IPS-20b (cell line): ENCODE data around the gene CACNB2.

Source experiments
- H3K27ac ChIP-seq: one replicate; pipeline ENCODE4 v1.5.1; 2013; ENCODE audit warnings: low read length
- H3K27me3 ChIP-seq: 2 replicates; pipeline ENCODE4 v1.6.1; 2013; ENCODE audit warnings: mild to moderate bottlenecking, low read length, inconsistent platforms; ENCODE audit not compliant: insufficient read depth
- H3K36me3 ChIP-seq: 2 replicates; pipeline ENCODE4 v1.6.1; 2013; ENCODE audit warnings: low read depth, mild to moderate bottlenecking, inconsistent platforms, low read length, moderate library complexity; ENCODE audit not compliant: insufficient read depth
- H3K4me1 ChIP-seq: 2 replicates; pipeline ENCODE4 v1.6.1; 2013; ENCODE audit warnings: mild to moderate bottlenecking, control low read depth, inconsistent platforms, low read length, moderate library complexity; ENCODE audit not compliant: insufficient read depth
- H3K4me3 ChIP-seq: 2 replicates; pipeline ENCODE4 v1.5.1; 2013; ENCODE audit warnings: mild to moderate bottlenecking, low read length, inconsistent platforms
- H3K9ac ChIP-seq: 2 replicates; pipeline ENCODE4 v1.6.1; 2013; ENCODE audit warnings: low read depth, mild to moderate bottlenecking, inconsistent platforms, low read length, moderate library complexity
- H3K9me3 ChIP-seq: 2 replicates; pipeline ENCODE4 v1.6.1; 2013; ENCODE audit warnings: mild to moderate bottlenecking, low read depth, low read length, inconsistent platforms; ENCODE audit not compliant: insufficient read depth

CACNB2 gene

DNA sequence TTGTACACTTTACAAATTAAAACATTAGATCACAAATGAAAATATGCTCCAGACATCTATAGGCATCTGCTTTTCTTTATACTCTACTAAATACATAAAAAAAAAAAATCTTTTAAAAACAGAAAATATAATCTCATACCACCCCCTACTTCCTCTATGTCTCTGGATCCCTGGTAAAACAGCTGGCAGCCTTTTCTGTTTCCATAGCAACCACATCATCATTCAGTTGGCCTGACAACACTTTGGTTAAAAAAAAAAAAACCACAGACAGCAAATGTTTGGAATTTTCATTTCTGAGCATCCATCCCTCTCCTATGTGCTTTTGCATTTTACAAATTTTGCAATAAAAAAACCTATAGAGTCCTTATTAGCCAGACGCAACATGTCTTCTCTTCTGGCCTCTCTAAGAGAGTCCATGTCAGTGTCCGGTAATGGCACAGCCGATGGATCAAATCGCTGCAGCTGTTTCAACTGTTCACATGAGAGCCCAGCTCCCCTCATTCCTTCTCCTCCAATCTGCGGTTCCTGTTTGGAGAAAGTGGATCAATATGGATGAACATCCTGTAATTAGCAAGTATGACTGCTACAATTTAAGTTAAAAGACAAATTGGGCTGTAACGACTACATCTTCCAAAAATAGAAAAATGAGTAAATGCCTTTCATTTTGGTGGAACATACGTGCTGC, 405.5 kb downstream of the CACNB2 start:
- Histone ChIP-seq H3K27ac (no peak overlapping the region), H3K9me3 (no peaks in the 10 kb centered on the region), H3K4me3 (no peak overlapping the region), H3K4me1 (no peaks in the 10 kb centered on the region), H3K27me3 (no peaks in the 10 kb centered on the region), H3K9ac (no peak overlapping the region), H3K36me3 (peaks cover 27% of the 10 kb centered on the region)

DNA sequence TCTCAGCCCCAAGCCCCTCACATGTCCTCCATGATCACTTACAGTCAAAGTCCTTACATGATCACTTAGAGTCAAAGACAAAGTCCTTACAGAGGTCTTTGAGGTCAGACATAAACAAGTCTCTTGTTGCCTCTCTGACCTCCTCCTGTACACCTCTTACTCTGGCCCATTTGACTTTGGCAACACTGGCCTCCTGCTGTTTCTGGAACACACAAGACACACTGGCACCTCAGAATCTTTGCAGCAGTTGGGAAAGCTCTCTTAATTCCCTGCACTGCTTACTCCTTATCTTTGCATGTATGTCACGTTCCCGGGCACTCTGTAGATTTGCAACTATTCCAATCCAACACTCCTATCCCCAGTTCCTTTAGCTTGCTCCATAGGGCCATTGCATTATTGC, 408.9 kb downstream of the CACNB2 start:
- Histone ChIP-seq H3K4me1 (no peaks in the 10 kb centered on the region), H3K27ac (no peak overlapping the region), H3K4me3 (no peak overlapping the region), H3K36me3 (peaks cover 37% of the 10 kb centered on the region), H3K9me3 (peaks cover 13% of the 10 kb centered on the region), H3K9ac (no peak overlapping the region), H3K27me3 (no peaks in the 10 kb centered on the region)

DNA sequence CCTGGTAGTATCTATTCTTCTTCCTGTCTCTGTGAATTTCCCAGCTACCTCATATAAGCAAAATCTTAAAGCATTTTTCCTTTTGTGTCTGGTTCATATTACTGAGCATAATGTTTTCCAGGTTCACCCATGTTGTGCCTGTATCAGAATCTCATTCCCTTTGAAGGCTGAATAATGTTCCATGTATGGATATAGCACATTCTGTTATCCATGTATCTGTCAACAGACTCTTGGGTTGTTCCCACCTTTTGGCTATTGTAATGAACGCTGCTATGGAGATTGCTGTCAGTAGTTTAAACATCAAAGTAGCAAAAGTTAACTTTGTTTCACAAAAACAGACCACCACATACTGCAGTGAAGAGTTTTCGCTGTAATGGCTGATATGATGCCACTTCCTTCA, 411.2 kb downstream of the CACNB2 start:
- Histone ChIP-seq H3K36me3 (peaks cover 58% of the 10 kb centered on the region), H3K4me1 (no peaks in the 10 kb centered on the region), H3K27me3 (no peaks in the 10 kb centered on the region), H3K4me3 (no peak overlapping the region), H3K9ac (no peak overlapping the region), H3K27ac (no peak overlapping the region), H3K9me3 (peaks cover 37% of the 10 kb centered on the region)

DNA sequence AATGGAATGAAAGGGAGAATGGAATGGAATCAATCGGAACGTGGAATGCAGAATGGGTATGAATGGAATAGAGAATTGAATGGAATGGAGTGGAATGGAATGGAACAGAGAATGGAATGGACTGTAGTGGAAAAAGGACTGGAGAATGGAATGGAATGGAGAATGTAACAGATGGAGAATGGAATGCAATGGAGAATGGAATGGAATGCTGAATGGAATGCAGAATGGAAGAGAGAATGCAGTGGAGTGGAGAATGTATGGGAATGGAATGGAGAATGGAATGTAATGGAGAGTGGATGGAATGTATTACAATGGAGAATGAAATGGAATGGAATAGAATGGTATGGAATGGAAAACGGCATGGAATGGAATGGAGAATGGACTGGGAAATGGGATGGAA, 414.3 kb downstream of the CACNB2 start:
- no peaks in the 10 kb centered on the region for H3K4me1 ChIP-seq
- no peaks in the 10 kb centered on the region for H3K27me3 ChIP-seq
- no peak overlapping the region for H3K4me3 ChIP-seq
- no peak overlapping the region for H3K27ac ChIP-seq
- H3K36me3 ChIP-seq = peaks cover 83% of the 10 kb centered on the region
- peaks cover 67% of the 10 kb centered on the region for H3K9me3 ChIP-seq
- H3K9ac ChIP-seq = no peak overlapping the region

DNA sequence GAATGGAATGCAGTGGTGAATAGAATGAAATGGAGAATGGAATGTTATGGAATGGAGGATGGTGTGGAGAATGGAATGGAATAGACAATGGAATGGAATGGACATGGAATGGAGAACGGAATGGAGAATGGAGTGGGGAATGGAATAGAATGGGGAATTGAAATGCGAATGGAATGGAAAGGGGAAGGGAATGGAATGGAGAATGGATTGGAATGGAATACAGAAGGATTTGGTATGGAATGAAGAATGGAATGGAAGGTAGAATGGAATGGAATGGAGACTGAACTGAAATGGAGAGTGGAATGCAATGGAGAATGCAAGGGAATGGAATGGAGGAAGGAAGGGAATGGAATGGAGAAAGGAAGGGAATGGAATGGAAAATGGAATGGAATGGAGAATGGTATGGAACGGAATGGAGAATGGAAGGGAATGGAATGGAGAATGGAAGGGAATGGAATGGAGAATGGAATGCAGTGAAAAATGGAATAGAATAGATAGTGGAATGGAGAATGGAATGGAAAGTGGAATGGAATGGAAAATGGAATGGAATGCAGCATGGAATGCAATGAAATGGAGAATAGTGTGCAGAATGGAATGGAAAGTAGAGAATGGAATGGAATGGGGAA, 416.4 kb downstream of the CACNB2 start:
- H3K27ac ChIP-seq = no peak overlapping the region
- no peak overlapping the region for H3K9ac ChIP-seq
- peaks cover 83% of the 10 kb centered on the region for H3K36me3 ChIP-seq
- H3K9me3 ChIP-seq = peaks cover 81% of the 10 kb centered on the region
- H3K27me3 ChIP-seq = no peaks in the 10 kb centered on the region
- H3K4me3 ChIP-seq = no peak overlapping the region
- H3K4me1 ChIP-seq = no peaks in the 10 kb centered on the region

DNA sequence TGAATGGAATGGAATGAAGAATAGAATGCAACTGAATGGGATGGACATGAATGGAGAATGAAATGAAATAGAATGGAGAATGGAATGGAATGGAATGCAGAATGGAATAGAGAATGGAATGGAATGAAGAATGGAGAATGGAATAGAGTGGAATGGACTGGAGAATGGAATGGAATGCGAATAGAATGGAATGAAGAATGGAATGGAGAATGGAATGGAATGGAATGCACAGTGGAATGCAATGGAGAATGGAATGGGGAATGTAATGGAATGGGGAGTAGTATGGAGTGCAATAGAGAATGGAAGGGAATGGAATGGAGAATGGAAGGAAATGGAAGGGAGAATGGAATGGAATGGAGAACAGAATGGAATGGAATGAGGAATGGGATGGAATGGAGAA, 417.7 kb downstream of the CACNB2 start:
- Histone ChIP-seq H3K9me3 (peaks cover 90% of the 10 kb centered on the region), H3K4me1 (no peaks in the 10 kb centered on the region), H3K27ac (no peak overlapping the region), H3K27me3 (no peaks in the 10 kb centered on the region), H3K36me3 (peaks cover 75% of the 10 kb centered on the region), H3K4me3 (no peak overlapping the region), H3K9ac (no peak overlapping the region)

DNA sequence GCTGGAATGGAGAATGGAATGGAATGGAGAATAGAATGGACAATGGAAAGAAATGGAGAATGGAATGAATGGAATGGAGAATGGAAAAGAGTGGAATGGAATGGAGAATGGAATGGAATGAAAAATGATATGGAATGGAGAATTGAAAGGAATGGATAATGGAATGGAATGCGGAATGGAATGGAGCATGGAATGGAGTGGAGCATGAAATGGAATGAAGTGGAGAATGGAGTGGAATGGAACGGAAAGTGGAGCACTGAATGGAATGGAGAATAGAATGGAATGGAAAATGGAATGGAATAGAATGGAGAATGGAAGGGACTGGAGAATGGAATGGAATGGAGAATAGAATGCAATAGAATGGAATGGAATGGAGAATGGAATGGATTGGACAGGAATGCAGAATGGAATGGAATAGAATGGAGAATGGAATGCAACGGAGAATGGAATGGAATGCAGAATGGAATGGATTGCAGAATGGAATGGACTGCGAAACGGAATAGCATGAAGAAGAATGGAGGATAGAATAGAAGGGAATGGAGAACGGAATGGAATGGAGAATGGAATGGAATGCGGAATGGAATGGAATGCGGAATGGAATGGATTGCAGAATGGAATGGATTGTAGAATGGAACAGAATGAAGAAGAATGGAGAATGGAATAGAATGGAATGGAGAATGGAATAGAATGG, 421.8 kb downstream of the CACNB2 start:
- no peak overlapping the region for H3K27ac ChIP-seq
- H3K27me3 ChIP-seq = no peaks in the 10 kb centered on the region
- peaks cover 35% of the 10 kb centered on the region for H3K36me3 ChIP-seq
- H3K4me1 ChIP-seq = no peaks in the 10 kb centered on the region
- peaks cover 84% of the 10 kb centered on the region for H3K9me3 ChIP-seq
- no peak overlapping the region for H3K9ac ChIP-seq
- H3K4me3 ChIP-seq = no peak overlapping the region

DNA sequence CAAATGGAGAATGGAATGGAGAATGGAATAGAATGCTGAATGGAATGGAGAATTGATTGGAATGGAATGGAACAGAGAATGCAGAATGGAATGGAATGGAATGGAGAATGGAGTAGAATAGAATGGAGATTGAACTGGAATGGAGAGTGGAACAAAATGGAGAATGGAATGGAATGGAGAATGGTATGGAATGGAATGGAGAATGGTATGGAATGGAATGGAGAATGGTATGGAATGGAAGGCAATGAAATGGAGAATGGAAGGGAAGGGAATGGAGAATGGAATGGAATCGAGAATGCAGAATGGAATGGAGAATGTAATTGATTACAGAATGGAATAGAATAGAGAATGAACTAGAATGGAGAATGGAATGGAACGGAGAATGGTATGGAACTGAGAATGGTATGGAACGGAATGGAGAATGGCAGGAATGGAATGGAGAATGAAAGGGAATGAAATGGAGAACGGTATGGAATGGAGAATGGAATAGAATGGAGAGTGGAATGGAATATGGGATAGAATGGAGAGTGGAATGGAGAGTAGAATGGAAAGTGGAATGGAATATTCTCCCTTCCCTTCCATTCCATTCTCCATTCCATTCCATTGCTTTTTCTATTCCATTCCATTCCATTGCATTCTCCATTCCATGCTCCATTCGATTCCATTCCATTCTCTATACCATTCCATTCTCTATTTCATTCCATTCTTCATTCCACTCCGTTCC, 422.9 kb downstream of the CACNB2 start:
- Histone ChIP-seq H3K9me3 (peaks cover 82% of the 10 kb centered on the region), H3K9ac (no peak overlapping the region), H3K27me3 (no peaks in the 10 kb centered on the region), H3K4me1 (no peaks in the 10 kb centered on the region), H3K36me3 (peaks cover 23% of the 10 kb centered on the region), H3K27ac (no peak overlapping the region), H3K4me3 (no peak overlapping the region)

DNA sequence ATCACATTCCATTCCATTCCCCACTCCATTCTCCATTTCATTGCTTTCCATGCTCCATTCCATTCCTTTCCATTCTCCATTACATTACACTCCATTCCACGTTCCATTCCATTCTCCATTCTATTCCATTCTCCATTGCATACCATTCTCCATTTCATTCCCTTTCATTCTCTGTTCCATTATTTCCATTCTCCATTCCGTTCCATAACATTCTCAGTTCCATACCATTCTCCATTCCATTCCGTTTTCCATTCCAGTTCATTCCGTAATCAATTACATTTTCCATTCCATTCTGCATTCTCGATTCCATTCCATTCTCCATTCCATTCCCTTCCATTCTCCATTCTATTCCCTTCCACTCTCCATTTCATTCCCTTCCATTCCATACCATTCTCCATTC, 424.8 kb downstream of the CACNB2 start:
- no peak overlapping the region for H3K27ac ChIP-seq
- no peak overlapping the region for H3K4me3 ChIP-seq

DNA sequence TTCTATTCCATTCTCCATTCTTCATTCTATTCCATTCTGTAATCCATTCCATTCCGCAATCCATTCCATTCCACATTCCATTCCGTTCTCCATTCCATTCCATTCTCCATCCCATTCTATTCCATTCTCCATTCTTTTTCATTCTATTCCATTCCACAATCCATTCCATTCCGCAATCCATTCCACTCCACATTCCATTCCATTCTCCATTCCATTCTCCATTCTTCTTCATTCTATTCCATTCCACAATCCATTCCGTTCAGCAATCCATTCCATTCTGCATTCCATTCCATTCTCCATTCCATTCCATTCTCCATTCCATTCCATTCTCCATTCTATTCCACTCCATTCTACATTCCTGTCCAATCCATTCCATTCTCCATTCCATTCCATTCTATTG, 426.0 kb downstream of the CACNB2 start:
- no peak overlapping the region for H3K9ac ChIP-seq

More for the DNA sequence above, 424.8 kb downstream of the CACNB2 start:
- Histone ChIP-seq H3K36me3 (peaks cover 7% of the 10 kb centered on the region; the same call in 1 of the 2 replicates), H3K9ac (no peak overlapping the region), H3K4me1 (no peaks in the 10 kb centered on the region), H3K9me3 (peaks cover 82% of the 10 kb centered on the region), H3K27me3 (no peaks in the 10 kb centered on the region)

DNA sequence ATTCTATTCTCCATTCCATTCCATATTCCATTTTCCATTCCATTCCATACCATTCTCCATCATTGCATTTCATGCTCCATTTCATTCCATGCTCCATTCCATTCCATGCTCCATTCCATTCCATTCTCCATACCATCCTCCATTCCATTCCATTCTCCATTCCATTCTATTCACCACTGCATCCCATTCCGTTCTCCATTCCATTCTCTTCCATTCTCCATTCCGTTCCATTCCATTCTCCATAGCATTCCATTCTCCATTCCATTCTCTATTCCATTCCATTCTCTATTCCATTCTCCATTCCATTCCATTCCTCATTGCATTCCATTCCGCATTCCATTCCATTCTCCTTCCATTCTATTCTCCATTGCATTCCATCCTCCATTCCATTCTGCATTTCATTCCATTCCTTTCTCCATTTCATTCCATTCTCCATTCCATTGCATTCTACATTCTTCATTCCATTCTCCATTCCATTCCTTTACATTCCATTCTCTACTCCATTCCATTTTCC, 427.2 kb downstream of the CACNB2 start:
- no peak overlapping the region for H3K27ac ChIP-seq
- H3K27me3 ChIP-seq = no peaks in the 10 kb centered on the region
- H3K36me3 ChIP-seq = no peaks in the 10 kb centered on the region; the same call in 1 of the 2 replicates
- H3K4me3 ChIP-seq = no peak overlapping the region
- peaks cover 89% of the 10 kb centered on the region for H3K9me3 ChIP-seq
- no peaks in the 10 kb centered on the region for H3K4me1 ChIP-seq
- no peak overlapping the region for H3K9ac ChIP-seq

More for the DNA sequence above, 426.0 kb downstream of the CACNB2 start:
- Histone ChIP-seq H3K9me3 (peaks cover 85% of the 10 kb centered on the region), H3K4me3 (no peak overlapping the region), H3K27ac (no peak overlapping the region), H3K4me1 (no peaks in the 10 kb centered on the region), H3K36me3 (no peaks in the 10 kb centered on the region; the same call in 1 of the 2 replicates), H3K27me3 (no peaks in the 10 kb centered on the region)
